HAP-1 (cell line): ENCODE results near the gene BET1.

Experiments
- DNase-seq, 2 experiments: peaks; one replicate each; pipeline ENCODE4 v3.0.0-alpha.2; 2016 to 2020; ENCODE audit warnings: low spot score in 2 of 2
- H3K27me3 ChIP-seq: fragments of 250-450 bp; sonication (Bioruptor Pico); 2 replicates; pipeline ENCODE4 v1.5.1; 2020; ENCODE audit warnings: low read depth, mild to moderate bottlenecking, moderate library complexity
- H3K36me3 ChIP-seq: fragments of 250-450 bp; sonication (Bioruptor Pico); replicated peaks from 2 replicates; pipeline ENCODE4 v1.5.1; 2020; ENCODE audit warnings: mild to moderate bottlenecking
- H3K4me1 ChIP-seq: fragments of 250-450 bp; sonication (Bioruptor Pico); 2 replicates; pipeline ENCODE4 v1.5.1; 2020; ENCODE audit warnings: mild to moderate bottlenecking
- H3K4me3 ChIP-seq: fragments of 250-450 bp; sonication (Bioruptor Pico); 2 replicates; pipeline ENCODE4 v1.5.1; 2020; ENCODE audit warnings: mild to moderate bottlenecking, moderate library complexity
- H3K9me3 ChIP-seq: fragments of 250-450 bp; sonication (Bioruptor Pico); 2 replicates; pipeline ENCODE4 v1.5.1; 2020; ENCODE audit warnings: mild to moderate bottlenecking, moderate library complexity
- in situ Hi-C: fragments of 300-500 bp; cut with MboI; formaldehyde crosslinking; loops from 3 replicates; pipeline ENCODE4 v1.14.3; 2020; ENCODE audit warnings: low sequenced_read_pairs, inconsistent platforms, mixed read lengths

The BET1 gene

GRCh38 chr7:94001396-94001795 is 2.8 kb downstream of the BET1 start:
- in situ Hi-C loops = no loop called here
- H3K4me1 ChIP-seq = peaks cover 10% of the 10 kb centered on the region
- H3K9me3 ChIP-seq = no peaks in the 10 kb centered on the region
- H3K27me3 ChIP-seq = peaks cover 13% of the 10 kb centered on the region
- H3K36me3 ChIP-seq = peaks cover 3% of the 10 kb centered on the region
- no peak for DNase-seq
- H3K4me3 ChIP-seq = no peak overlapping the region

GRCh38 chr7:93997868-93998267 is 6.3 kb downstream of the BET1 start:
- no peaks in the 10 kb centered on the region for H3K9me3 ChIP-seq
- H3K4me3 ChIP-seq = no peak overlapping the region
- peaks cover 10% of the 10 kb centered on the region for H3K36me3 ChIP-seq
- H3K27me3 ChIP-seq = no peaks in the 10 kb centered on the region
- DNase-seq = no peak
- peaks cover 2% of the 10 kb centered on the region; the same call in 1 of the 2 replicates for H3K4me1 ChIP-seq
- in situ Hi-C loops = no loop called here

- peaks cover 10% of the 10 kb centered on the region for H3K36me3 ChIP-seq
- in situ Hi-C loops = no loop called here
Observed at GRCh38 chr7:93992421-93993110, 11.6 kb downstream of the BET1 start.

GRCh38 chr7:93987297-93987696 is 16.9 kb downstream of the BET1 start:
- H3K27me3 ChIP-seq = no peaks in the 10 kb centered on the region
- in situ Hi-C loops = no loop called here
- H3K9me3 ChIP-seq = no peaks in the 10 kb centered on the region
- no peaks in the 10 kb centered on the region for H3K36me3 ChIP-seq
- H3K4me3 ChIP-seq = no peak overlapping the region
- H3K4me1 ChIP-seq = peaks cover 21% of the 10 kb centered on the region
- DNase-seq = no peak

More at GRCh38 chr7:93992421-93993110, 11.6 kb downstream of the BET1 start:
- no peak overlapping the region for H3K4me3 ChIP-seq
- H3K9me3 ChIP-seq = no peaks in the 10 kb centered on the region
- no peak for DNase-seq
- no peaks in the 10 kb centered on the region for H3K27me3 ChIP-seq
- H3K4me1 ChIP-seq = no peaks in the 10 kb centered on the region

GRCh38 chr7:93985101-93985500 is 19.1 kb downstream of the BET1 start:
- no peaks in the 10 kb centered on the region for H3K9me3 ChIP-seq
- H3K4me1 ChIP-seq = peaks cover 21% of the 10 kb centered on the region
- DNase-seq = peak in 1 of 2 experiments; percentile 16
- H3K27me3 ChIP-seq = no peaks in the 10 kb centered on the region
- in situ Hi-C loops = no loop called here
- no peak overlapping the region for H3K4me3 ChIP-seq
- H3K36me3 ChIP-seq = no peaks in the 10 kb centered on the region

GRCh38 chr7:93984024-93984423 is 20.1 kb downstream of the BET1 start:
- peaks cover 21% of the 10 kb centered on the region for H3K4me1 ChIP-seq
- no peak overlapping the region for H3K4me3 ChIP-seq
- DNase-seq = no peak
- no peaks in the 10 kb centered on the region for H3K27me3 ChIP-seq
- no peaks in the 10 kb centered on the region for H3K36me3 ChIP-seq
- no peaks in the 10 kb centered on the region for H3K9me3 ChIP-seq
- in situ Hi-C loops = no loop called here

GRCh38 chr7:93981480-93981874 is 22.7 kb downstream of the BET1 start:
- no peaks in the 10 kb centered on the region for H3K9me3 ChIP-seq
- in situ Hi-C loops = no loop called here
- H3K36me3 ChIP-seq = no peaks in the 10 kb centered on the region
- H3K27me3 ChIP-seq = no peaks in the 10 kb centered on the region; the same call in 1 of the 2 replicates
- DNase-seq = no peak
- H3K4me3 ChIP-seq = no peak overlapping the region
- H3K4me1 ChIP-seq = peaks cover 17% of the 10 kb centered on the region

- no peaks in the 10 kb centered on the region for H3K36me3 ChIP-seq
- H3K4me3 ChIP-seq = no peak overlapping the region
- H3K27me3 ChIP-seq = peaks cover 5% of the 10 kb centered on the region
- H3K9me3 ChIP-seq = no peaks in the 10 kb centered on the region
- in situ Hi-C loops = no loop called here
- H3K4me1 ChIP-seq = peaks cover 19% of the 10 kb centered on the region
- DNase-seq = no peak
Observed at GRCh38 chr7:93980744-93981479, 23.2 kb downstream of the BET1 start.

GRCh38 chr7:93977211-93977950 is 26.8 kb downstream of the BET1 start:
- Histone ChIP-seq H3K4me1 (peaks cover 6% of the 10 kb centered on the region; the same call in 1 of the 2 replicates), H3K4me3 (no peak overlapping the region), H3K27me3 (peaks cover 14% of the 10 kb centered on the region), H3K36me3 (no peaks in the 10 kb centered on the region), H3K9me3 (no peaks in the 10 kb centered on the region)
- in situ Hi-C loops = no loop called here
- no peak for DNase-seq

- peaks cover 6% of the 10 kb centered on the region; the same call in 1 of the 2 replicates for H3K4me1 ChIP-seq
- H3K4me3 ChIP-seq = no peak overlapping the region
- no peak for DNase-seq
- peaks cover 14% of the 10 kb centered on the region for H3K27me3 ChIP-seq
- no peaks in the 10 kb centered on the region for H3K9me3 ChIP-seq
- no peaks in the 10 kb centered on the region for H3K36me3 ChIP-seq
- in situ Hi-C loops = no loop called here
Observed at GRCh38 chr7:93973134-93973533, 31.0 kb downstream of the BET1 start.

- Histone ChIP-seq H3K36me3 (no peaks in the 10 kb centered on the region), H3K27me3 (peaks cover 14% of the 10 kb centered on the region), H3K4me1 (peaks cover 6% of the 10 kb centered on the region; the same call in 1 of the 2 replicates), H3K4me3 (no peak overlapping the region), H3K9me3 (no peaks in the 10 kb centered on the region)
- in situ Hi-C loops = no loop called here
- no peak for DNase-seq
Observed at GRCh38 chr7:93972029-93972725, 32.0 kb downstream of the BET1 start.

- DNase-seq = no peak
- in situ Hi-C loops = no loop called here
- H3K9me3 ChIP-seq = no peaks in the 10 kb centered on the region
- H3K27me3 ChIP-seq = peaks cover 8% of the 10 kb centered on the region
- H3K4me1 ChIP-seq = no peaks in the 10 kb centered on the region
- no peak overlapping the region for H3K4me3 ChIP-seq
- no peaks in the 10 kb centered on the region for H3K36me3 ChIP-seq
Observed at GRCh38 chr7:93968911-93969620, 35.1 kb downstream of the BET1 start.

GRCh38 chr7:93964813-93965212 is 39.3 kb downstream of the BET1 start:
- DNase-seq = no peak
- in situ Hi-C loops = no loop called here
- no peaks in the 10 kb centered on the region for H3K4me1 ChIP-seq
- no peaks in the 10 kb centered on the region for H3K9me3 ChIP-seq
- peaks cover 8% of the 10 kb centered on the region for H3K27me3 ChIP-seq
- no peak overlapping the region for H3K4me3 ChIP-seq
- no peaks in the 10 kb centered on the region for H3K36me3 ChIP-seq
